Measurements from ENCODE around the gene GLI2. TPM values are rescaled to one million over a fixed set of nuclear protein-coding genes. Genes with fewer than 3 reads are reported as not detected.

GLI2 gene
- total RNA-seq, 1 experiment from 2014 or later = 4.0 TPM

- CTCF ChIA-PET = no interaction called here
- Histone ChIP-seq H3F3A (ENCODE audit: low read length, unreplicated experiment) (no peaks in the 10 kb centered on the region), H3K4me3 (ENCODE audit: low read length) (no peak overlapping the region)
Measured at GRCh38 chr2:120774557-120775160, 39.0 kb downstream of the GLI2 start.

GRCh38 chr2:120775194-120775593, 39.5 kb downstream of the GLI2 start:
- H4K20me1 ChIP-seq (ENCODE audit: low read length) = no peaks in the 10 kb centered on the region

More at GRCh38 chr2:120774557-120775160, 39.0 kb downstream of the GLI2 start:
- Histone ChIP-seq H3K9me3 (ENCODE audit: low read length) (no peaks in the 10 kb centered on the region), H3K9me2 (replicated peaks; ENCODE audit: low read length) (no peaks in the 10 kb centered on the region), H3K79me2 (ENCODE audit: low read length) (no peaks in the 10 kb centered on the region), H3K4me2 (ENCODE audit: low read length) (no peak overlapping the region), H3K36me3 (ENCODE audit: low read depth, low read length) (no peaks in the 10 kb centered on the region), H2AFZ (ENCODE audit: low read length) (no peak overlapping the region), H3K27me3 (ENCODE audit: low read length) (no peaks in the 10 kb centered on the region), H3K4me1 (ENCODE audit: insufficient read depth, low read length) (peaks cover 25% of the 10 kb centered on the region), H4K20me1 (ENCODE audit: low read length) (no peaks in the 10 kb centered on the region), H3K9ac (ENCODE audit: low read length) (no peak overlapping the region), H3K27ac (ENCODE audit: low read length) (no peak overlapping the region)
- intact Hi-C loops (cut with micrococcal nuclease) = no loop called here
- DNase-seq = no peak
- no peak for TF ChIP-seq CTCF (conservative IDR thresholded peaks at IDR 0.05; ENCODE audit: low read depth, low read length)
- no peak for TF ChIP-seq EZH2phosphoT487 (IDR thresholded peaks at IDR 0.05; ENCODE audit: borderline replicate concordance, low read length)
- TF ChIP-seq EZH2 (IDR thresholded peaks at IDR 0.05; ENCODE audit: low read length, unreplicated experiment) = no peak
- POLR2A ChIA-PET (ENCODE audit: unreplicated experiment) = no interaction called here
- BruUV-seq (replicated peaks) = no TSS peak
- ATAC-seq = no peak

More at GRCh38 chr2:120775194-120775593, 39.5 kb downstream of the GLI2 start:
- Histone ChIP-seq H3K4me1 (ENCODE audit: insufficient read depth, low read length) (peaks cover 30% of the 10 kb centered on the region), H3K9me2 (replicated peaks; ENCODE audit: low read length) (no peaks in the 10 kb centered on the region), H3K9ac (ENCODE audit: low read length) (no peak overlapping the region), H3K4me2 (ENCODE audit: low read length) (no peak overlapping the region), H3K79me2 (ENCODE audit: low read length) (no peaks in the 10 kb centered on the region), H3K9me3 (ENCODE audit: low read length) (no peaks in the 10 kb centered on the region), H3K27ac (ENCODE audit: low read length) (no peak overlapping the region), H2AFZ (ENCODE audit: low read length) (no peak overlapping the region), H3K4me3 (ENCODE audit: low read length) (no peak overlapping the region), H3F3A (ENCODE audit: low read length, unreplicated experiment) (no peaks in the 10 kb centered on the region), H3K27me3 (ENCODE audit: low read length) (no peaks in the 10 kb centered on the region), H3K36me3 (ENCODE audit: low read depth, low read length) (no peaks in the 10 kb centered on the region)
- DNase-seq (no peak), ATAC-seq (no peak)
- ChIA-PET POLR2A (ENCODE audit: unreplicated experiment) (no interaction called here), CTCF (no interaction called here)
- intact Hi-C loops (cut with micrococcal nuclease) = no loop called here
- no TSS peak for BruUV-seq (replicated peaks)
- TF ChIP-seq EZH2 (IDR thresholded peaks at IDR 0.05; ENCODE audit: low read length, unreplicated experiment) = no peak
- TF ChIP-seq EZH2phosphoT487 (IDR thresholded peaks at IDR 0.05; ENCODE audit: borderline replicate concordance, low read length) = no peak
- TF ChIP-seq CTCF (conservative IDR thresholded peaks at IDR 0.05; ENCODE audit: low read depth, low read length) = no peak

All from PC-3 (cell line).